ENCODE data around the gene CAMSAP1. TPM values are rescaled to one million over a fixed set of nuclear protein-coding genes. Genes with fewer than 3 reads are reported as not detected.

The CAMSAP1 gene
- total and polyA plus RNA-seq, 10 of the 15 experiments (the other 5 are each of a cell fraction or from before 2014, with no cell fraction given): 1.4 to 24.7 (median 8.0) TPM

- ChIA-PET CTCF (no interaction called here), SMC1A (ENCODE audit: uncharacterized antibody, unreplicated experiment) (no interaction called here), RAD21 (ENCODE audit: unreplicated experiment) (no interaction called here), POLR2A (no interaction called here)
- no peak for FAIRE-seq
- DNase-seq (ENCODE audit: low read depth, low spot score): no peak
- H4K20me1 ChIP-seq (ENCODE audit: control insufficient read depth, insufficient read depth): no peaks in the 10 kb centered on the region; the same call in 1 of the 2 replicates
- no TSS peak for BruUV-seq (replicated peaks)
- no peaks in the 10 kb centered on the region for H3K79me2 ChIP-seq (ENCODE audit: control insufficient read depth, insufficient read depth, low read length)
- H3K4me3 ChIP-seq: no peak overlapping the region
- no peak overlapping the region for H2AFZ ChIP-seq (ENCODE audit: control insufficient read depth, low read depth, low read length)
- H3K27me3 ChIP-seq (replicated peaks in 1 of 2; ENCODE audit: control insufficient read depth in 2 of 2, insufficient read depth in 2 of 2, low read length in 1 of 2): no peaks in the 10 kb centered on the region
- no peak for ATAC-seq
- no peak overlapping the region for H3K4me2 ChIP-seq (ENCODE audit: control insufficient read depth, insufficient read depth)
- H3K36me3 ChIP-seq (ENCODE audit: control insufficient read depth in 2 of 2, insufficient read depth in 2 of 2, low read length in 1 of 2): peaks cover 9 to 35% of the 10 kb centered on the region in 2 experiments
- H3K4me1 ChIP-seq (ENCODE audit: control insufficient read depth, insufficient read depth, low read length): no peaks in the 10 kb centered on the region
- 93% methylated on average over 12 of the region's 12 CpGs for WGBS (ENCODE audit: insufficient coverage, insufficient replicate concordance, low lambda C conversion rate, missing lambda C conversion rate)
- no peak overlapping the region for H3K9ac ChIP-seq (ENCODE audit: control insufficient read depth, insufficient read depth, low read length)
- TF ChIP-seq IKZF2 (IDR thresholded peaks at IDR 0.05): no peak
- no peak for TF ChIP-seq NFYA (IDR thresholded peaks at IDR 0.05; ENCODE audit: borderline replicate concordance, low read depth, low read length)
- no peak for TF ChIP-seq CHD2 (IDR thresholded peaks at IDR 0.05; ENCODE audit: borderline replicate concordance, low read depth, low read length)
- no peak for TF ChIP-seq NFIC (IDR thresholded peaks at IDR 0.05; ENCODE audit: low read depth, low read length)
- TF ChIP-seq STAT1 (conservative IDR thresholded peaks at IDR 0.05): no peak
- TF ChIP-seq CBX5 (IDR thresholded peaks at IDR 0.05; ENCODE audit: low read depth): no peak
- no peak for TF ChIP-seq USF1 (IDR thresholded peaks at IDR 0.05; ENCODE audit: borderline replicate concordance, extremely low read length, insufficient read depth, low read depth, low read length)
- no peak for TF ChIP-seq RUNX3 (IDR thresholded peaks at IDR 0.05; ENCODE audit: low read length)
- no peak for TF ChIP-seq SMC3 (IDR thresholded peaks at IDR 0.05; ENCODE audit: borderline replicate concordance, low read length)
- no peak for TF ChIP-seq NFYB (IDR thresholded peaks at IDR 0.05; ENCODE audit: insufficient read depth, low read depth, low read length)
- no peak for TF ChIP-seq E2F8 (IDR thresholded peaks at IDR 0.05; ENCODE audit: low read depth, partially characterized antibody)
- no peaks in the 10 kb centered on the region for H3K9me3 ChIP-seq (replicated peaks; ENCODE audit: control insufficient read depth, insufficient read depth, low read length)
- intact Hi-C loops (cut with micrococcal nuclease; ENCODE audit: unreplicated experiment) (no loop called here), in situ Hi-C loops (cut with MboI) (no loop called here)
- H3K27ac ChIP-seq (ENCODE audit: control insufficient read depth, insufficient read depth): no peak overlapping the region
Measured at GRCh38 chr9:135816651-135816970, 90.7 kb downstream of the CAMSAP1 start.
